ENCODE data around the gene ERG28.
"Not testable (repeated sequence)": the region's sequence is repeated elsewhere in the genome, so short reads cannot be mapped to it uniquely, and the experiment has no call there.

Gene ERG28

DNA sequence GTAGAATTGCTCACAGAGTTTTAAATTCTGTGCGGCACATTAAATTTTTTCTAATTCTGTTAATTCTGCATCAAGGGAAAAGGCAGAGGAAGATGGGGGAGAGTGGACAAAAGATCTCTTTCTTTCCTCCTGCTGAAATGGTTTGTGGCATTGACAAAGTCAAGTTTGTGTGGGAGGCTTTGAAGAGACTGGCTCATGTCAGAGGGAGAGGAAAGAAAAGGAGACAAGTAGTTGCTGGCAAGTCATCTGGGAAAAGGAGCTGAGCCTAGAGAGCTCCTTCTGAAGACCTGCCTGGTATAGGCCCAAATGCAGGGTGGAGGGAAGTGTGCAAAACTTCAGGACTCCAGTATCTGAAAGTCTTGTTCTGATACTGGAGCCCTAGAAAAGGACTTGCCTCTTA is 36.7 kb upstream of the ERG28 start:
- Histone ChIP-seq H3K27ac (ENCODE audit: low read depth, low read length) (no peak overlapping the region), H3K4me1 (ENCODE audit: control insufficient read depth in 5 of 5, insufficient read depth in 5 of 5, low read length in 5 of 5) (peaks cover 0 to 6% (median 0%) of the 10 kb centered on the region in 5 donors), H3K9ac (ENCODE audit: low read length in 5 of 5) (no peak overlapping the region), H3K4me3 (ENCODE audit: low read depth in 1 of 5, low read length in 5 of 5) (no peak overlapping the region), H3K9me3 (ENCODE audit: control insufficient read depth in 5 of 5, low read length in 5 of 5) (no peaks in the 10 kb centered on the region), H3K36me3 (ENCODE audit: control insufficient read depth in 5 of 5, insufficient read depth in 5 of 5, low read length in 5 of 5) (peaks cover 11 to 36% (median 17%) of the 10 kb centered on the region in 5 donors), H3K27me3 (ENCODE audit: control insufficient read depth in 5 of 5, insufficient read depth in 4 of 5, low read length in 5 of 5) (no peaks in the 10 kb centered on the region)

DNA sequence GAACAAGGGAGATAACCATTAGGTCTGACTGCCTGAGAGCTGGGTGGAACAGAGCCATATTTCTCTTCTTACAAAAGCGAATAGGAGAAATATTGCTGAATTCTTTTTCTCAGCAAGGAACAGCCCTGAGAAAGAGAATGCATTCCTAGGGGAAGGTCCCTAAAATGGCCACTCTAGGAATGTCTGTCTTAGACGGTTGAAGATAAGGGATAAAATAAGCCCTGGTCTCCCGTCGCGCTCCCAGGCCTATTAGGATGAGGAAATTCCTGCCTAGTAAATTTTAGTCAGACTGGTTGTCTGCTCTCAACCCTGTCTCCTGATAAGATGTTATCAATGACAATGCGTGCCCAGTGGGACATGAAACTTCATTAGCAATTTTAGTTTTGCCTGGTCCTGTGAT is 34.3 kb upstream of the ERG28 start:
- peaks cover 11 to 46% (median 32%) of the 10 kb centered on the region in 5 donors for H3K36me3 ChIP-seq (ENCODE audit: control insufficient read depth in 5 of 5, insufficient read depth in 5 of 5, low read length in 5 of 5)
- not testable (repeated sequence) for H3K9ac ChIP-seq (ENCODE audit: low read length in 5 of 5)

DNA sequence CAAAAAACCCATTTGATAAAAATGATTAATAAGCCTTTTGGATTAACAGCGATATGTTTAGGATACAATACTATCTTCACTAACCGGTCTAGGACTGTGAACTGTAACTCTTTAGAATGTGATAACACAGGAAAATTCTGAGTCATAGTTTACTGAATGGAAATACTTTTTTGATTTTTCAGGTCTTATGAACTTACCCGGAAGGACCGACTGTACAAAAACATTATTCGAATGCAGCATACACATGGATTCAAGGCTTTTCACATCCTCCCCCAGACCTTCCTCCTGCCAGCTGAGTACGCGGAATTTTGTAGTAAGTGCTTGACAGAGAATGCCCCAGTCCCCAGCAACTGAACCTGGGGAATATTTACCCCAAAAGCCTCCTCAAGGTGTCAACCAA is 29.3 kb upstream of the ERG28 start:
- Histone ChIP-seq H3K9me3 (ENCODE audit: control insufficient read depth in 5 of 5, low read length in 5 of 5) (no peaks in the 10 kb centered on the region), H3K4me1 (ENCODE audit: control insufficient read depth in 5 of 5, insufficient read depth in 5 of 5, low read length in 5 of 5) (peaks cover 0 to 2% (median 0%) of the 10 kb centered on the region in 5 donors), H3K9ac (ENCODE audit: low read length in 5 of 5) (no peak overlapping the region), H3K4me3 (ENCODE audit: low read depth in 1 of 5, low read length in 5 of 5) (no peak overlapping the region), H3K27me3 (ENCODE audit: control insufficient read depth in 5 of 5, insufficient read depth in 4 of 5, low read length in 5 of 5) (no peaks in the 10 kb centered on the region), H3K36me3 (ENCODE audit: control insufficient read depth in 5 of 5, insufficient read depth in 5 of 5, low read length in 5 of 5) (peaks cover 4 to 37% (median 20%) of the 10 kb centered on the region in 5 donors), H3K27ac (ENCODE audit: low read depth, low read length) (no peak overlapping the region)

More for the DNA sequence above, 34.3 kb upstream of the ERG28 start:
- not testable (repeated sequence) for H3K9me3 ChIP-seq (ENCODE audit: control insufficient read depth in 5 of 5, low read length in 5 of 5); H3K27me3 ChIP-seq (ENCODE audit: control insufficient read depth in 5 of 5, insufficient read depth in 4 of 5, low read length in 5 of 5); H3K4me1 ChIP-seq (ENCODE audit: control insufficient read depth in 5 of 5, insufficient read depth in 5 of 5, low read length in 5 of 5); H3K4me3 ChIP-seq (ENCODE audit: low read depth in 1 of 5, low read length in 5 of 5); H3K27ac ChIP-seq (ENCODE audit: low read depth, low read length)

DNA sequence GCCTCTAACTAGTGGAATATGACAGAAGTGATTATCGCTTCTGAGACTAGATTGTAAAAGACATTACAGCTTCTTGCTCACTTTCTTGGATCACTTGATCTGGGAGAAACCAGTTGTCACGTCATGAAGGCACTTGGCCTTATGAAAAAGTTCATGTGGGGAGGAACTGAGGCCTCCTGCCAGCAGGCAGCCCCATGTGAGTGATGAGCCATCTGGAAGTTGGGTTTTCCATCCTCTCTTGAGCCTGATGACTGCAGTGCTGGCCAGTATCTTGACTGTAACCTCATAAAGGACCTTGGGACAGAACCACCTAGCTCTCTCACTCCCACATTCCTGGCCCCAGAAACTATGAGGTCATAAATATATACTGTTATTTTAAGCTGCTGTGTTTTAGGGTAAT is 28.3 kb upstream of the ERG28 start:
- Histone ChIP-seq H3K9me3 (ENCODE audit: control insufficient read depth in 5 of 5, low read length in 5 of 5) (no peaks in the 10 kb centered on the region), H3K4me1 (ENCODE audit: control insufficient read depth in 5 of 5, insufficient read depth in 5 of 5, low read length in 5 of 5) (peaks cover 0 to 2% (median 0%) of the 10 kb centered on the region in 5 donors), H3K36me3 (ENCODE audit: control insufficient read depth in 5 of 5, insufficient read depth in 5 of 5, low read length in 5 of 5) (peaks cover 4 to 39% (median 21%) of the 10 kb centered on the region in 5 donors), H3K9ac (ENCODE audit: low read length in 5 of 5) (no peak overlapping the region), H3K4me3 (ENCODE audit: low read depth in 1 of 5, low read length in 5 of 5) (no peak overlapping the region), H3K27me3 (ENCODE audit: control insufficient read depth in 5 of 5, insufficient read depth in 4 of 5, low read length in 5 of 5) (no peaks in the 10 kb centered on the region), H3K27ac (ENCODE audit: low read depth, low read length) (no peak overlapping the region)

DNA sequence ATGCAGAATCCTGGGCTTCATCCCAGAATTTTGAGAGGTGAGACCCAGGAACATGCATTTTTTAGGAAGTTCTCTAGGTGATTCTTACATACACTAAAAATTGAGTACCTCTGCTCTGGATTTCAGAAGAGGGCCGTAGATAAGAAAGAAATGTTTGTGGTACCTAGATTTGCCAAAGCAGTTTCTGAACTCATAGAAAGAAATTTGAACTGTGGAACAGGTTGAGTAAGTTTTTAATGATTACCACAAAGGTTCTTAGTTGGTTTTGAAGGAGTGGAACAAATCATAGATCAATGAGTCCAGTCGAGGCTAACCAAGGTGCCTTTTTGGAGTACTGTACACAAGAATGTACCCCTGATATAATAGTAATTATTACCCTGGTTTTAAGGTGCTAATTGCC is 25.2 kb upstream of the ERG28 start:
- peaks cover 0 to 2% (median 0%) of the 10 kb centered on the region in 5 donors for H3K4me1 ChIP-seq (ENCODE audit: control insufficient read depth in 5 of 5, insufficient read depth in 5 of 5, low read length in 5 of 5)
- H3K36me3 ChIP-seq (ENCODE audit: control insufficient read depth in 5 of 5, insufficient read depth in 5 of 5, low read length in 5 of 5): peaks cover 9 to 38% (median 26%) of the 10 kb centered on the region in 5 donors
- H3K27me3 ChIP-seq (ENCODE audit: control insufficient read depth in 5 of 5, insufficient read depth in 4 of 5, low read length in 5 of 5): no peaks in the 10 kb centered on the region
- H3K4me3 ChIP-seq (ENCODE audit: low read depth in 1 of 5, low read length in 5 of 5): no peak overlapping the region
- no peaks in the 10 kb centered on the region for H3K9me3 ChIP-seq (ENCODE audit: control insufficient read depth in 5 of 5, low read length in 5 of 5)
- H3K27ac ChIP-seq (ENCODE audit: low read depth, low read length): no peak overlapping the region
- no peak overlapping the region for H3K9ac ChIP-seq (ENCODE audit: low read length in 5 of 5)

DNA sequence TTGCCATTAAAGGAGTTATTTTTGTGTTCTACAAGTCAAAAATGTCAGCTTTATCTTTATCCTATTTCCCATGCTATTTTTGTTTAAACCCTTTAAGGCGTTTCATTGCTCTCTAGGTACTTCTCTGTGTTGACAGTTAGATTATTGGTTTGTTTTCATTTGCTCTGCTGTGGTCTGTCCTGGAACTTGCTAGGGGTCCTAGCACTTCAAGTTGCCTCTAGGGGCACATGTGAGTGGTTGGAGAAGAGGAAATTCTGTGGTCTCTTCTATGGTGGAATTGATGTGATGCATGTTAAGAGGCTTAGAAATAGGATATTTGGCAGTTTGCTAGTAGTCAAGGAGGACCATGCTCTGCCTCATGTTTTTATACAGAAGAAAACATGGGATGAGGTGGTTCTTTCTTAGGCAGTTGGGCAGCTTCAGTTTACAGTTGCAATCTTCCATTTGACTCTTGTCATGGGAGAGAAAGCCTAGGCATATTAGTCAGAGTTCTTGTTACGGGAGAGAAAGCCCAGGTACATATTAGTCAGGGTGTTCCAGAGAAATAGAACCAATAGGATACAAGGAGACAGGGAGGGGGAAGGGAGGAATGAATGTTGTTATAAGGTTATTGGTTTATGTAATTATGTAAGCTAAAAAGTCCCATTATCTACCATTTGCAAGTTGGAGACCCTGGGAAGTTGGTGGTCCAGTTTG is 14.7 kb upstream of the ERG28 start:
- Histone ChIP-seq H3K27me3 (ENCODE audit: control insufficient read depth in 5 of 5, insufficient read depth in 4 of 5, low read length in 5 of 5) (no peaks in the 10 kb centered on the region), H3K36me3 (ENCODE audit: control insufficient read depth in 5 of 5, insufficient read depth in 5 of 5, low read length in 5 of 5) (peaks cover under 1 to 7% (median 4%) of the 10 kb centered on the region in 5 donors), H3K9me3 (ENCODE audit: control insufficient read depth in 5 of 5, low read length in 5 of 5) (no peaks in the 10 kb centered on the region), H3K4me3 (ENCODE audit: low read depth in 1 of 5, low read length in 5 of 5) (no peak overlapping the region), H3K27ac (ENCODE audit: low read depth, low read length) (no peak overlapping the region), H3K9ac (ENCODE audit: low read length in 5 of 5) (no peak overlapping the region), H3K4me1 (ENCODE audit: control insufficient read depth in 5 of 5, insufficient read depth in 5 of 5, low read length in 5 of 5) (peaks cover 0 to 14% (median 2%) of the 10 kb centered on the region in 5 donors)

DNA sequence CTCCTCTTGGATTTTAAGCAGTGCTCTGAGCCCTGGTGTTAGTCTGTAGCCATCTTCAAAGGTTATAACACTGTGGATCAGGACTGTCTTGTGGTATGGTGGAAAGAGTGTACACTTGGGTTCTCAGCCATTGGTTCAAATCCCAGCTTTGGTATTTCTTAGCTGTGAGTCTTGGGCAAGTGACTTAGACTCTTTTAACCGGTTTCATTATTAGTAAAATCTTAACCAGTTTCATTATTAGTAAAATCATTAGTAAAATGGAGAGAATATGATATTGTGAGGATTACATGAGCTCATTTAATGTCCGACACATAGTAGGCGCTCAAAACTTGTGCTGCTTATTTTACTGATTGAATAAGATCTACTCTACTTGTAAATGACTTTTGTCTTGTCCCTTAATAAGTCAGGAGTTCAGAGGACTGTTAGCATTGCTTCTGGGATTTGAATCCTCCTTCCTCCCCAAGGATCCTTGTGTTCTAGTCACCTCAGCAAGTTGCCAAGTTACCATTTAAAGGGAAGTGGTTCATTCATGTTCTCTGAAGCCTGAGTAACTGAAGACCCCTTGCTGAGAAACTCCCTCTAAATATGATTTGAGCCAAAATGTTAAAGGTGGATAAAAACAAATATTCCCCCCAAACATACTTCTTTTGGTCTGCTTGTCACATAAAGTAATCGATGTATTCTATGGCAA is 12.8 kb upstream of the ERG28 start:
- Histone ChIP-seq H3K36me3 (ENCODE audit: control insufficient read depth in 5 of 5, insufficient read depth in 5 of 5, low read length in 5 of 5) (peaks cover 10 to 19% (median 18%) of the 10 kb centered on the region in 5 donors), H3K4me3 (ENCODE audit: low read depth in 1 of 5, low read length in 5 of 5) (no peak overlapping the region), H3K9ac (ENCODE audit: low read length in 5 of 5) (no peak overlapping the region), H3K27me3 (ENCODE audit: control insufficient read depth in 5 of 5, insufficient read depth in 4 of 5, low read length in 5 of 5) (no peaks in the 10 kb centered on the region), H3K27ac (ENCODE audit: low read depth, low read length) (no peak overlapping the region), H3K4me1 (ENCODE audit: control insufficient read depth in 5 of 5, insufficient read depth in 5 of 5, low read length in 5 of 5) (peaks cover 0 to 14% (median 2%) of the 10 kb centered on the region in 5 donors), H3K9me3 (ENCODE audit: control insufficient read depth in 5 of 5, low read length in 5 of 5) (no peaks in the 10 kb centered on the region)

DNA sequence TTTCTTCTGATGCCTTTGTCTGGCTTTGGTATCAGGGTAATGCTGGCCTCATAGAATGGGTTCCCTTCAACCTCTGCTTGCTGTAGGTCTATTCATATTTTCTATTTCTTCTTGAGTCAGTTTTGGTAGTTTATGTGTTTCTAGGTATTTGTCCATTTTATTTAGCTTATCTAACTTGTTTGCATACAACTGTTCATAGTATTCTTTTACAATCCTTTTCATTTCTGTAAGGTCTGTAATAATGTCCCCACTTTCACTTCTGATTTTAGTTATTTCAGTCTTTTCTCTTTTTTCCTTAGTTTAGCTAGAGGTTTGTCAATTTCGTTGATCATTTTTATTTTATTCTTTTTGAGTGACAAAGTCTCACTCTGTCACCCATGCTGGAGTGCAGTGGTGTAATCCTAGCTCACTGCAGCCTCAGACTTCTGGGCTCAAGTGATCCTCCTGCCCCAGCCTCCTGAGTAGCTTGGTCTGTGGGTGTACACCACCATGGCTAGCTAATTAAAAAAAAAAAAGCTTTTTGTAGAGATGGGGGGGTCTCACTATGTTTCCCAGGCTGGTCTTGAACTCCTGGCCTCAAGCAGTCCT is 12.0 kb upstream of the ERG28 start:
- Histone ChIP-seq H3K27ac (ENCODE audit: low read depth, low read length) (no peak overlapping the region), H3K27me3 (ENCODE audit: control insufficient read depth in 5 of 5, insufficient read depth in 4 of 5, low read length in 5 of 5) (no peaks in the 10 kb centered on the region), H3K4me1 (ENCODE audit: control insufficient read depth in 5 of 5, insufficient read depth in 5 of 5, low read length in 5 of 5) (peaks cover 0 to 14% (median 2%) of the 10 kb centered on the region in 5 donors), H3K4me3 (ENCODE audit: low read depth in 1 of 5, low read length in 5 of 5) (no peak overlapping the region), H3K9me3 (ENCODE audit: control insufficient read depth in 5 of 5, low read length in 5 of 5) (no peaks in the 10 kb centered on the region), H3K9ac (ENCODE audit: low read length in 5 of 5) (no peak overlapping the region), H3K36me3 (ENCODE audit: control insufficient read depth in 5 of 5, insufficient read depth in 5 of 5, low read length in 5 of 5) (peaks cover 10 to 19% (median 16%) of the 10 kb centered on the region in 5 donors)

DNA sequence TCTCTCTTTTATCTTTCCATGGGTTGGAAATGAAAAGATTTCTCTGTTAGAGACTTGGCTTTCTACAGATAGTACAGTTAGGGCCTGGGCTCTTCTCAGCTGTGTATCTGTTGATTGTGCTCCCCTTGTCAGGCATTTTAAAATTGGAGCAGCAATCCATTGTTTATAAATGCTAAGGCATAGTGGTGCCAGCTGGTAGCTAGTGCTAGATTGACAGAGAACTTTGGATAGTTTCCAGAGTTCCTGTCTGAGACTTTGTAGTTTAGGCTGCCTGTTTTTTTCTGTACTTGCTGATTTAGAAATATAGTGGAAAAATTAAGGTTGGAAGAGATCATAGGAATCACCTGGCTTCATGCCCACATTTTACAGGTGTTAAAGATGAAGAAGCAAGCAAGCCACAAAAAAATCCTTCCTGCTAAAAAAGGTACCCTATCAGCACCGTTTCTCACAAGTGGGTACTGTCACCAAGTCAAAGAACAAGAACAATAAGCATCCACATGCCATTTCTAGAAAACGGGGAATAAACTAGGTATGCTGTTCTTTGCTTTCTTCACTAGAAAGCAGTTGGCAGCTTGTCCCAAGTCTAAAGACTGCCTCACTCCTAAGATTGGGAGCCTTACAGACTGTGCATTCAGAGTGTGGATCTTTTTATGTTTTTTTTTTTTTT is 6.6 kb upstream of the ERG28 start:
- no peaks in the 10 kb centered on the region for H3K27me3 ChIP-seq (ENCODE audit: control insufficient read depth in 5 of 5, insufficient read depth in 4 of 5, low read length in 5 of 5)
- H3K4me3 ChIP-seq (ENCODE audit: low read depth in 1 of 5, low read length in 5 of 5): no peak overlapping the region
- peaks cover 0 to under 1% (median 0%) of the 10 kb centered on the region in 5 donors for H3K4me1 ChIP-seq (ENCODE audit: control insufficient read depth in 5 of 5, insufficient read depth in 5 of 5, low read length in 5 of 5)
- peaks cover 10 to 19% (median 16%) of the 10 kb centered on the region in 5 donors for H3K36me3 ChIP-seq (ENCODE audit: control insufficient read depth in 5 of 5, insufficient read depth in 5 of 5, low read length in 5 of 5)
- H3K27ac ChIP-seq (ENCODE audit: low read depth, low read length): no peak overlapping the region
- H3K9ac ChIP-seq (ENCODE audit: low read length in 5 of 5): no peak overlapping the region
- H3K9me3 ChIP-seq (ENCODE audit: control insufficient read depth in 5 of 5, low read length in 5 of 5): no peaks in the 10 kb centered on the region
